IMR-90 (cell line): Measurements from ENCODE around the gene USP10. TPM values are rescaled to one million over a fixed set of nuclear protein-coding genes. Genes with fewer than 3 reads are reported as not detected.
A peak's percentile ranks its signal among the peaks of the same experiment; 100 is the strongest.

Experiments used
- ATAC-seq: fragments of 200-7000 bp; cut with Tn5 transposase; 2 replicates; pipeline ENCODE4 v1.9.1; 2020; ENCODE audit warnings: low read depth, mild to moderate bottlenecking, moderate library complexity
- BruUV-seq: library from RNA; stranded (reverse); fragments of 400-500 nt; replicated peaks from 2 replicates; lab custom pipeline; 2021; lab: Mats Ljungman, UMichigan
- CTCF ChIA-PET: fragments of 300-600 bp; formaldehyde crosslinking; extraction: SDS; loops from one replicate; lab custom pipeline; 2021; ENCODE audit warnings: antibody characterized with exemption; lab: Yijun Ruan, JAX
- POLR2A ChIA-PET: fragments of 300-600 bp; sonication (Branson Sonifier 250); formaldehyde crosslinking; loops from one replicate; lab custom pipeline; 2022; ENCODE audit warnings: antibody characterized with exemption; ENCODE audit not compliant: unreplicated experiment; lab: Charles Lee
- DNase-seq: peaks from one replicate; pipeline ENCODE4 v3.0.0; 2013
- H2AFZ ChIP-seq: replicated peaks from 2 replicates; pipeline ENCODE3; 2013; ENCODE audit warnings: low read length, mild to moderate bottlenecking; ENCODE audit not compliant: poor library complexity
- H2AK5ac ChIP-seq: 2 replicates; pipeline ENCODE4 v1.6.1; 2013; ENCODE audit warnings: low read depth, low read length, inconsistent platforms
- H2AK9ac ChIP-seq: replicated peaks from 2 replicates; pipeline ENCODE3; 2013; ENCODE audit warnings: mild to moderate bottlenecking, low read depth, low read length, moderate library complexity; ENCODE audit not compliant: poor library complexity
- H2BK120ac ChIP-seq: 2 replicates; pipeline ENCODE4 v1.6.1; 2013; ENCODE audit warnings: low read depth, low read length, inconsistent platforms
- H2BK15ac ChIP-seq: 3 replicates; pipeline ENCODE4 v1.6.1; 2013; ENCODE audit warnings: low read depth, low read length, inconsistent platforms
- H2BK20ac ChIP-seq: 2 replicates; pipeline ENCODE4 v1.6.1; 2013; ENCODE audit warnings: low read depth, mild to moderate bottlenecking, inconsistent platforms, low read length, moderate library complexity
- H2BK5ac ChIP-seq: 2 replicates; pipeline ENCODE4 v1.6.1; 2013; ENCODE audit warnings: mild to moderate bottlenecking, low read depth, low read length, inconsistent platforms; ENCODE audit not compliant: poor library complexity, severe bottlenecking
- H3K14ac ChIP-seq: replicated peaks from 2 replicates; pipeline ENCODE4 v1.6.1; 2013; ENCODE audit warnings: low read depth, low read length, inconsistent platforms
- H3K18ac ChIP-seq: 2 replicates; pipeline ENCODE4 v1.6.1; 2013; ENCODE audit warnings: low read depth, low read length, control low read depth
- H3K23ac ChIP-seq: 2 replicates; pipeline ENCODE4 v1.6.1; 2013; ENCODE audit warnings: low read depth, low read length, inconsistent platforms
- H3K27ac ChIP-seq: 2 replicates; pipeline ENCODE4 v1.5.1; 2013; ENCODE audit warnings: mild to moderate bottlenecking, control low read depth, low read length; ENCODE audit not compliant: insufficient read depth
- H3K27me3 ChIP-seq: 2 replicates; pipeline ENCODE4 v1.6.1; 2013; ENCODE audit warnings: low read length; ENCODE audit not compliant: control insufficient read depth, insufficient read depth
- H3K36me3 ChIP-seq: 2 replicates; pipeline ENCODE4 v1.6.1; 2013; ENCODE audit warnings: low read length, mixed read lengths; ENCODE audit not compliant: control insufficient read depth, insufficient read depth
- H3K4ac ChIP-seq: 2 replicates; pipeline ENCODE4 v1.6.1; 2013; ENCODE audit warnings: low read depth, low read length, inconsistent platforms
- H3K4me1 ChIP-seq: 2 replicates; pipeline ENCODE4 v1.6.1; 2013; ENCODE audit warnings: low read length, mixed read lengths; ENCODE audit not compliant: control insufficient read depth, insufficient read depth
- H3K4me2 ChIP-seq: 2 replicates; pipeline ENCODE4 v1.6.1; 2013; ENCODE audit warnings: low read depth, mild to moderate bottlenecking, control low read depth, low read length, moderate library complexity
- H3K4me3 ChIP-seq: 2 replicates; pipeline ENCODE4 v1.5.1; 2013; ENCODE audit warnings: low read depth, mild to moderate bottlenecking, control low read depth, low read length, moderate library complexity; ENCODE audit not compliant: insufficient read depth
- H3K56ac ChIP-seq: 2 replicates; pipeline ENCODE4 v1.6.1; 2013; ENCODE audit warnings: low read length, inconsistent platforms; ENCODE audit not compliant: insufficient read depth; ENCODE audit errors: extremely low read depth
- H3K79me1 ChIP-seq, 2 experiments: 2 replicates each; pipeline ENCODE4 v1.6.1; 2013; ENCODE audit warnings: low read length in 2 of 2, inconsistent platforms in 1 of 2, low read depth in 1 of 2
- H3K9ac ChIP-seq: 2 replicates; pipeline ENCODE4 v1.6.1; 2013; ENCODE audit warnings: low read depth, low read length, control low read depth
- H3K9me1 ChIP-seq: 2 replicates; pipeline ENCODE4 v1.6.1; 2013; ENCODE audit warnings: low read length, inconsistent platforms; ENCODE audit not compliant: insufficient read depth
- H3K9me3 ChIP-seq: 2 replicates; pipeline ENCODE4 v1.6.1; 2013; ENCODE audit warnings: low read length; ENCODE audit not compliant: control insufficient read depth, insufficient read depth
- H4K20me1 ChIP-seq: 2 replicates; pipeline ENCODE4 v1.6.1; 2013; ENCODE audit warnings: low read length, inconsistent platforms; ENCODE audit not compliant: insufficient read depth
- H4K5ac ChIP-seq: 2 replicates; pipeline ENCODE4 v1.6.1; 2013; ENCODE audit warnings: mild to moderate bottlenecking, low read depth, low read length, control low read depth
- H4K8ac ChIP-seq, 2 experiments: 2 replicates each; pipeline ENCODE4 v1.6.1; 2013; ENCODE audit warnings: low read depth in 2 of 2, low read length in 2 of 2, control low read depth in 1 of 2, inconsistent platforms in 1 of 2
- H4K91ac ChIP-seq: 2 replicates; pipeline ENCODE4 v1.6.1; 2013; ENCODE audit warnings: low read depth, low read length, inconsistent platforms; ENCODE audit not compliant: insufficient read depth
- BHLHE40 ChIP-seq: fragments of 150-350 bp; IDR thresholded peaks from 2 replicates; pipeline ENCODE4 v1.6.1; 2016; ENCODE audit warnings: mild to moderate bottlenecking, low read depth, low read length
- FOS ChIP-seq: fragments of 150-350 bp; IDR thresholded peaks from 2 replicates; pipeline ENCODE4 v1.6.1; 2016; ENCODE audit warnings: low read depth, low read length
- MAZ ChIP-seq: IDR thresholded peaks from 2 replicates; pipeline ENCODE4 v1.6.1; 2012; ENCODE audit warnings: low read depth, mild to moderate bottlenecking, low read length, improper control_type of control experiment, moderate library complexity, borderline replicate concordance
- RCOR1 ChIP-seq: IDR thresholded peaks from 2 replicates; pipeline ENCODE4 v1.6.1; 2012; ENCODE audit warnings: mild to moderate bottlenecking, low read length, improper control_type of control experiment; ENCODE audit not compliant: insufficient replicate concordance
- RFX5 ChIP-seq: IDR thresholded peaks from 2 replicates; pipeline ENCODE4 v1.8.0; 2012; ENCODE audit warnings: low read depth, mild to moderate bottlenecking, low read length, moderate library complexity
- SMC3 ChIP-seq: fragments of 150-350 bp; IDR thresholded peaks from 2 replicates; pipeline ENCODE4 v1.6.1; 2016; ENCODE audit warnings: low read depth, mild to moderate bottlenecking, antibody characterized with exemption, low read length, moderate library complexity
- WGBS, 2 experiments: methylation state at CpG; one replicate each; pipeline versions ENCODE4 v1.1.5 to v1.1.7; 2013; ENCODE audit warnings: missing lambda C conversion rate in 2 of 2; ENCODE audit not compliant: insufficient read length in 1 of 2; ENCODE audit errors: extremely low coverage in 2 of 2; 5-methylcytosine and 5-hydroxymethylcytosine counted together
- dilution Hi-C: fragments of 300-500 bp; cut with HindIII; formaldehyde crosslinking; loops from one replicate; pipeline ENCODE4 v1.14.3; 2018; ENCODE audit warnings: low sequenced_read_pairs; ENCODE audit not compliant: unreplicated experiment
- in situ Hi-C: fragments of 300-500 bp; cut with MboI; formaldehyde crosslinking; loops from 3 replicates; pipeline ENCODE4 v1.14.3; 2019; ENCODE audit warnings: low sequenced_read_pairs, inconsistent platforms, mixed read lengths
- intact Hi-C: fragments of 100-400 bp; cut with micrococcal nuclease; formaldehyde crosslinking; loops from 2 replicates; pipeline ENCODE4 v1.10.0; 2022
- polyA plus RNA-seq, 3 experiments: library from polyadenylated mRNA; depleted of rRNA; stranded (reverse); fragments of >200 nt; gene quantifications; 2 replicates each; pipeline ENCODE4 v1.2.3, GENCODE V29; 2012; ENCODE audit warnings: low replicate concordance in 1 of 3
- total RNA-seq: library from RNA; depleted of rRNA; stranded (reverse); fragments of >200 nt; gene quantifications from 2 replicates; pipeline ENCODE4 v1.2.3, GENCODE V29; 2012
- TF ChIP-seq, protein P1 (sequence below): conservative IDR thresholded peaks from 2 replicates; pipeline ENCODE4 v1.5.1; 2012; ENCODE audit warnings: mild to moderate bottlenecking, low read depth, low read length, improper control_type of control experiment

The USP10 gene
- total and polyA plus RNA-seq, 2 of the 4 experiments (the other 2 are of a cell fraction) = 54.3 to 79.0 TPM

DNA sequence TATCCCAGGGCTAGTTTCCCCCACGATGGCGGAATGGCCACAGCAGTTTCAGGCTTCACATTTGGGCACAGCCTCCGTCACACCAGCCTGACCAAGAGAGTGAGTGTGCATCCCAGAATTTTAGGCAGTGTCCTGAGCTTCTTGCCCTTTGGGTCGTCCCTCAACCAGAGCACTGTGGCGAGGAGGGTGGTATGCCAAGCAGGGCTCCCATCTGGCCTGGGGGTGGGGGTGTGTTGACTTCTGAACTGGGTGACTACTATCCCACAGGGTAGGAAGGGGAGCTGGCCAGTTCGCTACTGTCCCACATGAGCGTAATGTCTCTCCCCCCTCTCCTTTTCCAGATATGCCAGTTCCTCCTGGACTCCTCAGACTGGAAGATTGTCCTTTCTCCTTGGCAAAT is 16.1 kb downstream of the USP10 start:
- ChIA-PET POLR2A (interaction anchor here (0.6 kb wide), 1 partner anchor 133 kb away, joined by 3 read pairs; no protein-coding TSS in a partner anchor), CTCF (interaction anchor here (1.5 kb wide), 1 partner anchor 10 kb away, joined by 4 read pairs; no protein-coding TSS in a partner anchor)
- Histone ChIP-seq H4K20me1 (peaks cover 97% of the 10 kb centered on the region), H3K4me2 (peak overlapping the region; percentile 26; the same call in 1 of the 2 replicates), H2BK5ac (no peak overlapping the region), H3K9ac (no peak overlapping the region), H2BK15ac (no peak overlapping the region), H2BK120ac (no peak overlapping the region), H3K79me1 (peaks cover 12 to 82% of the 10 kb centered on the region in 2 experiments), H3K4me1 (peaks cover 10% of the 10 kb centered on the region), H4K8ac (no peak overlapping the region), H3K4me3 (no peak overlapping the region), H2AFZ (no peak overlapping the region), H3K14ac (no peak overlapping the region), H3K56ac (no peak overlapping the region), H3K4ac (0 out of 2 replicates have a peak overlapping the region, but pooled peaks have one; percentile 6), H3K36me3 (0 out of 2 replicates have a peak, but pooled peaks cover 3% of the 10 kb centered on the region), H3K23ac (0 out of 2 replicates have a peak overlapping the region, but pooled peaks have one; percentile 14), H3K18ac (no peak overlapping the region), H3K27ac (peak overlapping the region; percentile 2; the same call in 1 of the 2 replicates), H2AK5ac (0 out of 2 replicates have a peak overlapping the region, but pooled peaks have one; percentile 7), H4K5ac (no peak overlapping the region; the same call in 1 of the 2 replicates), H3K27me3 (no peaks in the 10 kb centered on the region), H2BK20ac (no peak overlapping the region), H2AK9ac (peak overlapping the region; percentile 31), H3K9me1 (peaks cover 46% of the 10 kb centered on the region), H3K9me3 (no peaks in the 10 kb centered on the region), H4K91ac (peak overlapping the region; percentile 3; the same call in 1 of the 2 replicates)
- TF ChIP-seq RFX5 = no peak
- no peak for TF ChIP-seq BHLHE40
- TF ChIP-seq MAZ = no peak
- no peak for TF ChIP-seq RCOR1
- TF ChIP-seq SMC3 = no peak
- no peak for TF ChIP-seq FOS
- TF ChIP-seq, protein P1, sequence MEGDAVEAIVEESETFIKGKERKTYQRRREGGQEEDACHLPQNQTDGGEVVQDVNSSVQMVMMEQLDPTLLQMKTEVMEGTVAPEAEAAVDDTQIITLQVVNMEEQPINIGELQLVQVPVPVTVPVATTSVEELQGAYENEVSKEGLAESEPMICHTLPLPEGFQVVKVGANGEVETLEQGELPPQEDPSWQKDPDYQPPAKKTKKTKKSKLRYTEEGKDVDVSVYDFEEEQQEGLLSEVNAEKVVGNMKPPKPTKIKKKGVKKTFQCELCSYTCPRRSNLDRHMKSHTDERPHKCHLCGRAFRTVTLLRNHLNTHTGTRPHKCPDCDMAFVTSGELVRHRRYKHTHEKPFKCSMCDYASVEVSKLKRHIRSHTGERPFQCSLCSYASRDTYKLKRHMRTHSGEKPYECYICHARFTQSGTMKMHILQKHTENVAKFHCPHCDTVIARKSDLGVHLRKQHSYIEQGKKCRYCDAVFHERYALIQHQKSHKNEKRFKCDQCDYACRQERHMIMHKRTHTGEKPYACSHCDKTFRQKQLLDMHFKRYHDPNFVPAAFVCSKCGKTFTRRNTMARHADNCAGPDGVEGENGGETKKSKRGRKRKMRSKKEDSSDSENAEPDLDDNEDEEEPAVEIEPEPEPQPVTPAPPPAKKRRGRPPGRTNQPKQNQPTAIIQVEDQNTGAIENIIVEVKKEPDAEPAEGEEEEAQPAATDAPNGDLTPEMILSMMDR = no peak
- DNase-seq (no peak), ATAC-seq (no peak)
- dilution Hi-C loops (no loop called here), intact Hi-C loops (no loop called here), in situ Hi-C loops (loop anchor here (25.0 kb wide), 1 partner anchor 429 kb away; the partner anchor contains the start of gene WFDC1)
- BruUV-seq = no TSS peak
- WGBS, 2 experiments = 95% methylated on average over 3 of the region's 7 CpGs; no CpG with 5 or more reads in 1 of the 2 experiments
